Bronchial epithelial cell (primary cell): ENCODE data around the gene ARID3B. TPM values are rescaled to one million over a fixed set of nuclear protein-coding genes. Genes with fewer than 3 reads are reported as not detected.

ENCODE experiments used
- DNase-seq: peaks from one replicate; pipeline ENCODE4 v3.0.0-alpha.2; 2010; ENCODE audit warnings: low read depth
- FAIRE-seq: peaks from 2 replicates; lab custom pipeline; 2011; peaks lifted over from hg19 to GRCh38; lab: Jason Lieb, UNC
- H3K27me3 ChIP-seq: 2 replicates; pipeline ENCODE4 v1.5.1; 2011; ENCODE audit warnings: low read length; ENCODE audit not compliant: control insufficient read depth, insufficient read depth
- H3K36me3 ChIP-seq: 2 replicates; pipeline ENCODE4 v1.5.1; 2011; ENCODE audit warnings: low read length; ENCODE audit not compliant: control insufficient read depth, insufficient read depth
- H3K4me3 ChIP-seq: 2 replicates; pipeline ENCODE4 v1.5.1; 2011; ENCODE audit warnings: mild to moderate bottlenecking, low read depth, low read length, control low read depth
- total RNA-seq: library from RNA; depleted of rRNA; stranded (reverse); fragments of >200 nt; gene quantifications from 2 replicates; pipeline ENCODE4 v1.2.1, GENCODE V29; 2014
- TF ChIP-seq, protein P1 (sequence below): IDR thresholded peaks from 2 replicates; pipeline ENCODE4 v1.5.1; 2011; ENCODE audit warnings: mild to moderate bottlenecking, moderate library complexity, low read length, control low read depth, inconsistent platforms; ENCODE audit not compliant: insufficient read depth, severe bottlenecking

ARID3B gene
- total RNA-seq, 1 donor from 2014 or later, result 3.4 TPM

DNA sequence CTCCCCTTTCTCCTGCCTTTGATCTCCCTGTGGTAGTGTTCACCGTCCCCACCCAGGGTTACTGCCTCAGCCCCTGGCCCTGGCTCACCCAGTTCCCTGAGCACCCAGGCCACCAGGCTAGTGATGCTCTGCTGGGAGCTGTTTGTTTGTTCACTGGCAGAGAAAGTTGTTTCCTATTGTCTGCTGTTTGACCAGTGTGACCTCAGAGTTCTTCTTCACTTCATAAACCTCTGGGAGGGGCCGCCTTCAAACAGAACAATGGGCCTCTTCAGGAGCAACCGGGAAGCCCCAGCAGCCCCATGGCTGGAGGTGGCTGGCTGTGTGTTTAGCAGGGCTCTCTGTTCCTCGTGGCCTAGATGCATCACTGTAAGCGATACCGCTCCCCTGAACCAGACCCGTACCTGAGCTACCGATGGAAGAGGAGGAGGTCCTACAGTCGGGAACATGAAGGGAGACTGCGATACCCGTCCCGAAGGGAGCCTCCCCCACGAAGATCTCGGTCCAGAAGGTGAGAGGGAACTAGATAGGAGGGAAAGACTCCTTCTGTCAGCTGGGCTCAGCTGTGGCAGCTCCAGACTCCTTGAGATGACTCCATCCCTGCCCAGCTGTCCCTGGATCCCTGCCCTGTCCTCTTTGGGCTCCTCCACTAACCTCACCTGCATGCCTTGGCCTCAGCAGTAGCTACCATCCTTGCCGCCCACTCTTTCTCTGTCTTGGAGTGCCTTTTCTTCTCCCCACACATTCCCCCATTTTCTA is 78.0 kb downstream of the ARID3B start:
- no peak overlapping the region for H3K4me3 ChIP-seq
- H3K27me3 ChIP-seq, result no peaks in the 10 kb centered on the region
- FAIRE-seq (no peak), DNase-seq (no peak)
- H3K36me3 ChIP-seq, result peaks cover 46% of the 10 kb centered on the region
- TF ChIP-seq, protein P1, sequence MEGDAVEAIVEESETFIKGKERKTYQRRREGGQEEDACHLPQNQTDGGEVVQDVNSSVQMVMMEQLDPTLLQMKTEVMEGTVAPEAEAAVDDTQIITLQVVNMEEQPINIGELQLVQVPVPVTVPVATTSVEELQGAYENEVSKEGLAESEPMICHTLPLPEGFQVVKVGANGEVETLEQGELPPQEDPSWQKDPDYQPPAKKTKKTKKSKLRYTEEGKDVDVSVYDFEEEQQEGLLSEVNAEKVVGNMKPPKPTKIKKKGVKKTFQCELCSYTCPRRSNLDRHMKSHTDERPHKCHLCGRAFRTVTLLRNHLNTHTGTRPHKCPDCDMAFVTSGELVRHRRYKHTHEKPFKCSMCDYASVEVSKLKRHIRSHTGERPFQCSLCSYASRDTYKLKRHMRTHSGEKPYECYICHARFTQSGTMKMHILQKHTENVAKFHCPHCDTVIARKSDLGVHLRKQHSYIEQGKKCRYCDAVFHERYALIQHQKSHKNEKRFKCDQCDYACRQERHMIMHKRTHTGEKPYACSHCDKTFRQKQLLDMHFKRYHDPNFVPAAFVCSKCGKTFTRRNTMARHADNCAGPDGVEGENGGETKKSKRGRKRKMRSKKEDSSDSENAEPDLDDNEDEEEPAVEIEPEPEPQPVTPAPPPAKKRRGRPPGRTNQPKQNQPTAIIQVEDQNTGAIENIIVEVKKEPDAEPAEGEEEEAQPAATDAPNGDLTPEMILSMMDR, result no peak

DNA sequence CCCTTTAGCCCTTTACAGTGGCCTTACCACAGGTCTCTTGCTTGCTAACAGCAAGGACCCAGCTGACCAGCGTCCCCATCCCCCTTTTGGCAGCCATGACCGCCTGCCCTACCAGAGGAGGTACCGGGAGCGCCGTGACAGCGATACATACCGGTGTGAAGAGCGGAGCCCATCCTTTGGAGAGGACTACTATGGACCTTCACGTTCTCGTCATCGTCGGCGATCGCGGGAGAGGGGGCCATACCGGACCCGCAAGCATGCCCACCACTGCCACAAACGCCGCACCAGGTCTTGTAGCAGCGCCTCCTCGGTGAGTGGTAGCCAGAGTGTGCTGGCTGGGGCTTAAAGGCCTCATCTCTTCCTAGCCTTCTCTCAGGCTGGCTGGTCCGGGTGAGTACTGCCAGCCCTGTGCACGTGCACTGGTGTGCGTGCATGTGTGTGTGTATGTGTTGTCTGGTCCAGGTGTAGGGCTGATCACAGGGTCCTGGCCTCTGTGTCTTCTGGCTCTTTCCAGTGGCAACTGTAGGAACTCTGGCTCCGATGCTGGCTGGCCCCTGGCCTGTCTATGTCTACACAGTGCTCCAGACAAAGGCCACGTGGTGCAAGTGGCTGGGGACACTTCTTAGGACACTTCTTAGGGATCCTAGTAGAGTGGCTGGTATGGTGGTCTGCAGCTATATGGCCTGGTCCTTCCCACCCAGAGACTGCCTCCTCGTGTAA is 79.1 kb downstream of the ARID3B start:
- H3K4me3 ChIP-seq, result no peak overlapping the region
- TF ChIP-seq, protein P1, result no peak
- FAIRE-seq, result peak; percentile 43
- H3K27me3 ChIP-seq, result no peaks in the 10 kb centered on the region
- peaks cover 54% of the 10 kb centered on the region for H3K36me3 ChIP-seq
- DNase-seq, result no peak

DNA sequence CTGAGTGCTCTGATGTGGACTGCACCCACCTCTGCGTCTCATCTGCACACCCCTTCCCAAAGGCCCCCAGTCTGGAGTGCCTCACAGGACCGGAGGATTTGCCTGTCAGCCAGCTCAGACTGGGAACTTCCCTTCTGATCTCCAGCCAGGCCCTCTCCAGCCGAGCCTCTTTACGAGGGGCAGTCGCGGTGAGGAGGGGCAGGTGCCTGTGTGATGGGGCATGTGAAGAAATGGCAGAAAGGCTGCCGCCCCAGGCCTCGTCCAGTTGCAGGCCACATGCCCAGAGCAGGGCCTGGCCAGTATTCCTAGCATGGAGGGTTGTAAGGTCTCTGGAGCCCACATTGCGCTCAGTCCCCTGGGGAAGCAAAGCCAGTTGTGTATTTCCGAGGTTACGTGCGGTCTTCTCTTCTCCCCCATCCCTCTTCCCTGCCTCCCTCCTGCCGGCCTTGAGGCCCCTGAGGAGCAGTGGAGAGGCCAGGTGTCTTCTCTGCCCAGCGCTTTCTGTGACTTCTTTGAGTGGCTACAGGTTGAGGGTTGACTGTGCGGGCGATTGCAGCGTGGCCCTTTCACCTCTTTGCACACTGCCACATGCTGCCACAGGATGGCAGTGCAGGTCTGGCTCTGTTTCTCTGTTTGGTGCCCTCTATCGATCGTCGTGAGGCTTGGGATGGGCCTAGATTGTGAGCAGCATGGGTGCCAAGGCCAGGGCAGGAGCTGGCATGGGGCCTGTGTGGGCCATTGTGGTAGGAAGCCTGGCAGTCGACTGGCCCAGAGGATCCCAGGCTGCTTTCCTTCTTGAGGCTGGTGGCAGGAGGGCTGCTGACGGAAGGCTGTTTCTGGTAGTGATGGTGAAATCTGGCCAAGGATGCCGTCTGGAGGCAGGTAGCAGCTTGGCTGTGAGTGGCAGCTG is 79.9 kb downstream of the ARID3B start:
- peaks cover 61% of the 10 kb centered on the region for H3K36me3 ChIP-seq
- peak; percentile 47 for FAIRE-seq
- TF ChIP-seq, protein P1, result peak; percentile 100
- peak; percentile 72 for DNase-seq
- H3K4me3 ChIP-seq, result no peak overlapping the region
- H3K27me3 ChIP-seq, result no peaks in the 10 kb centered on the region

DNA sequence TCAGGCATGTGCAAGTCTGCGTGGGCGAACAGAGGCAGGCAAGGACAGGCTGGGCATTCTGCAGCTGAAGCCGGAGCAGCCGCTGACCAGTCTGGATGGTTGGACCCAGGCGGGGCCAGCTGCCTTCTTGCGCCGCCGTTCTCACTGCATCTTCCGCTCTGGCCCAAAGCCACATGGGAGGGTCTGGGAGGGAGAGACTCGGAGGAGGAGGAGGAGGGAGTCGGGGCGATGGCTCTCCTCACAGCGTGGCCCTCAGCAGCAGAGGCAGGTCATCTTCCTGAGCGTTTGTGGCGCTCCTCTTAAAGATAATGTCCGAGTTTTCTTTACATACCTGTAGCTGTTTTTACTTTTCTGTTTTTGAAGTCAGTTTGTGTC is 80.5 kb downstream of the ARID3B start:
- no peak for FAIRE-seq
- peaks cover 67% of the 10 kb centered on the region for H3K36me3 ChIP-seq

DNA sequence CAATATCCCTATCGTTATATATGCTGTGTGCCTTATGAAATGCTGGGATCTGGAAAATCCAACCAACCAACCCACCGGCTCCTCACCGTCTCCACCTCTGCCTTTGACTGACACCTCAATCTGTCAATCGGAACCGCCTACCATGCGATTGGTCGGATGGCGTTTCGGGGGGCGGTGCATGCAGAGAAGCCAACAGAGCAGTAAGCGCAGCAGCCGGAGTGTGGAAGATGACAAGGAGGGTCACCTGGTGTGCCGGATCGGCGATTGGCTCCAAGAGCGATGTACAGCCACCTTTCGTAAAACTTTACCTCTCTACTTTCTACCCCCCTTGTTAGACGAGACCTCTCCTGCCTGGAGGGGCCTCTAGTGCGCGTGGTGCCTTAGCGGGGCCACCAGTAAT is 80.9 kb downstream of the ARID3B start:
- TF ChIP-seq, protein P1, result no peak
- Histone ChIP-seq H3K4me3 (no peak overlapping the region), H3K36me3 (peaks cover 68% of the 10 kb centered on the region), H3K27me3 (no peaks in the 10 kb centered on the region)
- FAIRE-seq (peak; percentile 40), DNase-seq (no peak)

More for the DNA sequence above, 80.5 kb downstream of the ARID3B start:
- Histone ChIP-seq H3K4me3 (no peak overlapping the region), H3K27me3 (no peaks in the 10 kb centered on the region)
- TF ChIP-seq, protein P1, result no peak
- DNase-seq, result no peak
